GM12891 (cell line): ENCODE data around the gene LIF.

Experiments
- DNase-seq: peaks from one replicate; pipeline ENCODE4 v3.0.0; 2011; ENCODE audit warnings: low spot score; ENCODE audit not compliant: insufficient read length
- FAIRE-seq: peaks from 2 replicates; lab custom pipeline; 2011; peaks lifted over from hg19 to GRCh38; lab: Jason Lieb, UNC
- PAX5 ChIP-seq: IDR thresholded peaks from 2 replicates; pipeline ENCODE4 v1.6.1; 2011; ENCODE audit warnings: low read length, moderate library complexity, mild to moderate bottlenecking; ENCODE audit not compliant: insufficient read depth, severe bottlenecking
- POLR2A ChIP-seq: IDR thresholded peaks from 2 replicates; pipeline ENCODE4 v1.6.1; 2011; ENCODE audit warnings: low read depth, low read length, control low read depth
- POLR2AphosphoS5 ChIP-seq: IDR thresholded peaks from 2 replicates; pipeline ENCODE4 v1.6.1; 2011; ENCODE audit warnings: low read depth, low read length, control low read depth
- POU2F2 ChIP-seq: IDR thresholded peaks from 2 replicates; pipeline ENCODE4 v1.6.1; 2011; ENCODE audit warnings: low read depth, mild to moderate bottlenecking, control low read depth, low read length, moderate library complexity
- SPI1 ChIP-seq: IDR thresholded peaks from 2 replicates; pipeline ENCODE4 v1.6.1; 2011; ENCODE audit warnings: low read depth, low read length, control low read depth
- TAF1 ChIP-seq: IDR thresholded peaks from 2 replicates; pipeline ENCODE4 v1.6.1; 2011; ENCODE audit warnings: low read depth, low read length, control low read depth

Gene LIF

DNA sequence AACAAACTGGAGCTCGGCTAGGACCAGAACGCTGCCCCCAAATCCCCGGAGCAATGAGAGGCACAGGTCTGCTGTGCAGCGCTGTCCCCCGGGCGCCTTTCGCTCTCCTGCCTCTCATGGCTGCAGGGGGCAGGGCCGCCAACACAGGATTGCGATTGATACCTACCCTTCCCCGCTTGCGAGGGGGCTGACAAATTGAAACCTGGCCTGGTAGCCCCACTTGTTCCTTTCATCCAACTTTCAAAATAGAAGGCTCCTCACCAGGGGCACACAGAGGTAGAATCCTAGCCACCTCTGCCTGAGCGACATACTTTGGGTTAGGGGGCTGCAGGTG, 43.4 kb upstream of the LIF start:
- TF ChIP-seq PAX5 (no peak), POLR2AphosphoS5 (peak; percentile 24; the same call in 1 of the 2 replicates)
- DNase-seq (no peak), FAIRE-seq (no peak)

GRCh38 chr22:30289141-30289979, 42.8 kb upstream of the LIF start, which contains the start of gene CASTOR1:
CASTOR1 (minus strand) TSS chr22:30289505; CDS start chr22:30289497, 8 bp downstream.
- DNase-seq (peak; percentile 97), FAIRE-seq (peak; percentile 96)
- TF ChIP-seq TAF1 (no peak), PAX5 (no peak), POLR2AphosphoS5 (no peak), POU2F2 (no peak), SPI1 (no peak), POLR2A (no peak)

GRCh38 chr22:30288419-30289140, 42.0 kb upstream of the LIF start:
- DNase-seq (no peak), FAIRE-seq (no peak)
- TF ChIP-seq POU2F2: no peak
- TF ChIP-seq SPI1: no peak
- TF ChIP-seq PAX5: no peak
- no peak for TF ChIP-seq TAF1
- TF ChIP-seq POLR2AphosphoS5: no peak
- no peak for TF ChIP-seq POLR2A

- FAIRE-seq (peak; percentile 96), DNase-seq (peak; percentile 71)
- TF ChIP-seq TAF1 (no peak), SPI1 (peak; percentile 78), POU2F2 (0 out of 2 replicates have a peak, but pooled peaks have one; percentile 28)
Measured at GRCh38 chr22:30287648-30288418, 41.3 kb upstream of the LIF start.

DNA sequence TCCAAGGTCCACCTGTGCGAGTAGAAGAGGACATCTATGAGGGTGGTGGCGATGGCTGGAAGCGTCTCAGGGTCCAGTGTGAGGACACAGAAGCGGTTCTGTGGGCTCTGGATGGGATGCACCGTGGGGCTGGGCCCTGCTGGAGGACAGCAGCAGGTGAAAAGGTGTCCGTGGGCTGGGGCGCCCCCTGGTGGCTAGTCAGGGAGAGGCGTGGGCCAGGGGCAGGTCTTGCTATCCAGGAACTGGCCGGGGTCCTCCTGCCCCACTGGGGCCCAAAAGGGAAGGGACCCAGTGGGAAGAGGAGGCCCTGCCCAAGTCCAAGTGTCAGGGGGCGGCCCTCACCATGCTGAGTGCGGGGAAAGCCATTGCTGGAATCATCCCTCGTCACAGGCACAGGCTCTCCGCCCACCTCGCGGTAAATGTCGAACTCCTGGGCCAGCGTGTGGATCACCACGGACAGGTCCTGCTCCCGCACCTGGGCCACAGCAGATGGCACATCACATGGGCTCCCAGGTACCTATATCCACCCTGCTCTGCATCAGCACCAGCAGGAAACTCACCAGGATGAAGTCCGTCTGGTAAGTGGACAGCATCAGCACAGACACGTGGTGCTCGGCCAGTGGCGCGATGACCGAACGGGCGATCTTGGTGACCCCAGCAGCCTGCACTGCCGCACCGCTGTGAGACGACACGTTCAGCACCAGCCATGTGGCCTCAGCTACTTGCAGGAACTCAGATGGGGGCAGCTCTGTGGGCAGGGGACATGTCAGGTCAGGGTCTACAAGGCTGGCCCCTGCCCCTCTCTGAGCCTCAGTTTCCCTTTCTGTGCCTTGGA, 40.5 kb upstream of the LIF start:
- FAIRE-seq: peak; percentile 78
- DNase-seq: peak; percentile 80
- TF ChIP-seq POLR2A: no peak
- TF ChIP-seq PAX5: no peak
- TF ChIP-seq POLR2AphosphoS5: no peak
- no peak for TF ChIP-seq POU2F2
- no peak for TF ChIP-seq SPI1
- no peak for TF ChIP-seq TAF1

GRCh38 chr22:30286331-30286730, 39.8 kb upstream of the LIF start:
- FAIRE-seq: no peak
- no peak for DNase-seq
- TF ChIP-seq TAF1 (no peak), SPI1 (no peak), POLR2AphosphoS5 (no peak), POLR2A (no peak), PAX5 (no peak), POU2F2 (no peak)

DNA sequence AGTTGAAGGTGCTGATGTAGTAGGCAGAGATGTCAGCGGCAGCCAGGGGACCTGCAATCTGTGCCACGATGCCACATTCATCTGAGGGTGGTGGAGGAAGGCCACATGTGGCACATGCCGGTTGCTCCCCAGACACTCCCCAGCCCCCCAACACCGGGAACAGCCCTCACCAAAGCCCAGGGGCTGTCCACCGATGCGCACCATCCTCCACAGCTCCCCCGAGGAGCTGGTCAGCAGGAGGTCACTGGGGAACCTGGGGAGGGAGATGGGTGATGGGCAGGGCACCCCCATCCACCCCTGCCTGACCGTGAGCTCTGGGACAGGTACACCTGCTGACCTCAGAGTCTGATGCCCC, 39.3 kb upstream of the LIF start:
- no peak for DNase-seq
- no peak for FAIRE-seq
- TF ChIP-seq SPI1 (no peak), POLR2AphosphoS5 (no peak), POU2F2 (no peak), PAX5 (no peak), POLR2A (no peak), TAF1 (no peak)

DNA sequence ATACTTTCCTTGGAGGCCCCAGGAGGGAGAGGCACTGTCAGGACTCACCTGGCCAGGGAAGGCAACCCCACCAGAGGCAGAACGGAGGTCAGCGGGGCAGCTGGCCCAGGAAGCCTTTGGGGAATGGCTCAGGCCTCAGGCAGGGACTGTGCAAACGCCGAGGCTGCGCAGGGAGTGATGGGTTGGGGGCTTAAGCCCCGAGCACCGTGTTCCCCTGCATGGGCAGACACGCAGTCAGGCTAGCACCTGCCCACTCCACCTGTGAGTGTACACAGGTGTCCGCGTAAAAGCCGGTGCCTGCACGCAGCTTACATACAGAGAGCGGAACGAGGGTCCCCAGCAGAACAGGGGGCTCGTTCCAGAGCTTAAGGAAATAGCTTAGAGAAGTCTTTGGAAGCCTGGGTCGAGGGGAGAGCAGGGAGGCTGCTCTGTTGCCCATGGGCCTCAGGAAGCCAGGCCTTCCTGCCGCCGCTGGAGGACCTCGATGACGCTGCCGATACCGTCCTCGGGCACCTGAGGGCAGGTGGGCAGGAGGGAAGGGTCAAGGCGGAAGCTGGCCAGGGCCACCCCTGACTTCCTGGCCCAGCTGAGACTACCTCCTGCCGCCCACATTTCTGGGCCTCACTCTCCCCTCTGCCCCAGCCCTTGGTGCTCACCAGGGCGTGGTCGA, 38.8 kb upstream of the LIF start:
- no peak for DNase-seq
- no peak for FAIRE-seq

More for the DNA sequence above, 38.8 kb upstream of the LIF start:
- TF ChIP-seq PAX5 (no peak), POU2F2 (no peak), TAF1 (no peak), POLR2A (no peak), SPI1 (no peak), POLR2AphosphoS5 (no peak)
